Liver (tissue), 9 donors: Measurements from ENCODE around the gene PPP1R3G. TPM values are rescaled to one million over a fixed set of nuclear protein-coding genes. Genes with fewer than 3 reads are reported as not detected.

ENCODE experiments used
- DNase-seq: peaks from one replicate; pipeline ENCODE4 v3.0.0-alpha.2; 2017; ENCODE audit warnings: low spot score
- H3K27ac ChIP-seq, 2 donors: one replicate each; pipeline ENCODE4 v1.7.0; 2013; ENCODE audit warnings: inconsistent platforms in 2 of 2, low read length in 2 of 2, control low read depth in 1 of 2, low read depth in 1 of 2, mild to moderate bottlenecking in 1 of 2
- H3K27me3 ChIP-seq, 4 donors: one replicate each; pipeline versions ENCODE4 v1.6.1 to v1.7.0; 2013; ENCODE audit warnings: low read length in 3 of 4, inconsistent platforms in 1 of 4, mild to moderate bottlenecking in 1 of 4, moderate library complexity in 1 of 4; ENCODE audit not compliant: control insufficient read depth in 4 of 4, insufficient read depth in 4 of 4
- H3K36me3 ChIP-seq, 4 donors: one replicate each; pipeline versions ENCODE4 v1.6.1 to v1.7.0; 2013; ENCODE audit warnings: low read length in 3 of 4, mild to moderate bottlenecking in 3 of 4, low read depth in 1 of 4, moderate library complexity in 1 of 4; ENCODE audit not compliant: control insufficient read depth in 4 of 4, insufficient read depth in 3 of 4
- H3K4me1 ChIP-seq, 4 donors: one replicate each; pipeline versions ENCODE4 v1.6.1 to v1.7.0; 2013; ENCODE audit warnings: low read length in 3 of 4, mild to moderate bottlenecking in 3 of 4, moderate library complexity in 1 of 4; ENCODE audit not compliant: control insufficient read depth in 4 of 4, insufficient read depth in 4 of 4
- H3K4me3 ChIP-seq, 3 donors: one replicate each; pipeline versions ENCODE4 v1.6.1 to v1.7.0; 2013; ENCODE audit warnings: low read length in 3 of 3, control low read depth in 1 of 3, low read depth in 1 of 3, mild to moderate bottlenecking in 1 of 3
- H3K9ac ChIP-seq, 2 donors: one replicate each; pipeline ENCODE4 v1.7.0; 2013; ENCODE audit warnings: low read length in 2 of 2, mild to moderate bottlenecking in 2 of 2, moderate library complexity in 2 of 2, control low read depth in 1 of 2, low read depth in 1 of 2
- H3K9me3 ChIP-seq, 4 donors: one replicate each; pipeline versions ENCODE4 v1.6.1 to v1.7.0; 2013; ENCODE audit warnings: low read length in 3 of 4; ENCODE audit not compliant: control insufficient read depth in 4 of 4
- ATF3 ChIP-seq: IDR thresholded peaks from 2 replicates; pipeline ENCODE4 v1.6.1; 2016; ENCODE audit warnings: antibody characterized with exemption
- CTCF ChIP-seq: fragments of 150-350 bp; IDR thresholded peaks from 2 replicates; pipeline ENCODE4 v1.5.1; 2017; ENCODE audit warnings: improper control_type of control experiment, low read depth, low read length; ENCODE audit not compliant: missing input control
- EGR1 ChIP-seq, 2 donors: IDR thresholded peaks; 2 replicates each; pipeline ENCODE4 v1.6.1; 2016 to 2018; ENCODE audit warnings: antibody characterized with exemption in 2 of 2, low read depth in 2 of 2
- FOXA1 ChIP-seq: IDR thresholded peaks from 2 replicates; pipeline ENCODE4 v1.6.1; 2016; ENCODE audit warnings: antibody characterized with exemption
- FOXA2 ChIP-seq: IDR thresholded peaks from 2 replicates; pipeline ENCODE4 v1.6.1; 2016; ENCODE audit warnings: antibody characterized with exemption
- GABPA ChIP-seq, 2 donors: IDR thresholded peaks in 1 of 2; conservative IDR thresholded peaks in 1 of 2; 2 replicates each; pipeline ENCODE4 v1.6.1; 2016; ENCODE audit warnings: antibody characterized with exemption in 2 of 2, mild to moderate bottlenecking in 1 of 2, moderate library complexity in 1 of 2
- HNF4A ChIP-seq, 2 donors: conservative IDR thresholded peaks; 2 replicates each; pipeline ENCODE4 v1.6.1; 2016; ENCODE audit warnings: antibody characterized with exemption in 2 of 2, mild to moderate bottlenecking in 2 of 2
- HNF4G ChIP-seq: IDR thresholded peaks from 2 replicates; pipeline ENCODE4 v1.6.1; 2016; ENCODE audit warnings: antibody characterized with exemption
- NR2F2 ChIP-seq: IDR thresholded peaks from 2 replicates; pipeline ENCODE4 v1.6.1; 2016; ENCODE audit warnings: antibody characterized with exemption
- RXRA ChIP-seq, 2 donors: IDR thresholded peaks; 2 replicates each; pipeline ENCODE4 v1.6.1; 2017 to 2018; ENCODE audit warnings: antibody characterized with exemption in 2 of 2, mild to moderate bottlenecking in 1 of 2
- TAF1 ChIP-seq: conservative IDR thresholded peaks from 2 replicates; pipeline ENCODE4 v1.6.1; 2016; ENCODE audit warnings: antibody characterized with exemption, mild to moderate bottlenecking
- YY1 ChIP-seq: IDR thresholded peaks from 2 replicates; pipeline ENCODE4 v1.6.1; 2016; ENCODE audit warnings: antibody characterized with exemption, mild to moderate bottlenecking
- ZBTB33 ChIP-seq: IDR thresholded peaks from 2 replicates; pipeline ENCODE4 v1.6.1; 2016; ENCODE audit warnings: antibody characterized with exemption
- WGBS: extraction: QIAGEN DNeasy Blood & Tissue Kit; methylation state at CpG from one replicate; pipeline ENCODE4 v1.1.7; 2013; 5-methylcytosine and 5-hydroxymethylcytosine counted together
- polyA plus RNA-seq, 2 donors: library from polyadenylated mRNA; stranded (reverse) in 1 of 2; unstranded in 1 of 2; fragments of 200-250 nt in 1 of 2; fragments of >200 nt in 1 of 2; fragmentation: Nextera tagmentation in 1 of 2; extraction: Ambion mirVana in 1 of 2; gene quantifications; one replicate each; pipeline versions ENCODE4 v1.2.1 to v1.2.3, GENCODE V29; 2013 to 2015
- total RNA-seq, 2 donors: library from RNA; depleted of rRNA; stranded (reverse); fragments of >200 nt; gene quantifications; one replicate each; pipeline ENCODE4 v1.2.3, GENCODE V29; 2014
- donor health status: healthy.
- donor health status: healthy.
- donor health status: healthy.
- donor health status: healthy.
- donor health status: healthy.

Gene PPP1R3G
- total and polyA plus RNA-seq, 4 donors, result 0.25 to 3.0 (median 0.47) TPM

GRCh38 chr6:5050009-5050408 is 35.1 kb upstream of the PPP1R3G start:
- Histone ChIP-seq H3K9me3 (peaks cover 4 to 7% (median 4%) of the 10 kb centered on the region in 4 donors), H3K4me1 (no peaks in the 10 kb centered on the region), H3K27ac (no peak overlapping the region), H3K9ac (no peak overlapping the region), H3K36me3 (no peaks in the 10 kb centered on the region), H3K27me3 (no peaks in the 10 kb centered on the region), H3K4me3 (no peak overlapping the region)
- TF ChIP-seq CTCF (no peak), ATF3 (no peak), FOXA1 (no peak)
- DNase-seq, result no peak
- 95% methylated on average over 2 of the region's 2 CpGs for WGBS

GRCh38 chr6:5051394-5051793 is 33.7 kb upstream of the PPP1R3G start:
- H3K4me3 ChIP-seq, result no peak overlapping the region
- TF ChIP-seq NR2F2 (no peak), CTCF (no peak)
- WGBS, result 92% methylated on average over 1 of the region's 1 CpG
- no peaks in the 10 kb centered on the region for H3K27me3 ChIP-seq
- H3K9ac ChIP-seq, result no peak overlapping the region
- H3K4me1 ChIP-seq, result no peaks in the 10 kb centered on the region
- DNase-seq, result no peak
- H3K9me3 ChIP-seq, result peaks cover 4 to 7% (median 4%) of the 10 kb centered on the region in 4 donors
- H3K36me3 ChIP-seq, result no peaks in the 10 kb centered on the region
- H3K27ac ChIP-seq, result no peak overlapping the region

- DNase-seq, result no peak
- no peaks in the 10 kb centered on the region for H3K36me3 ChIP-seq
- H3K27ac ChIP-seq, result no peak overlapping the region
- H3K4me3 ChIP-seq, result no peak overlapping the region
- H3K9ac ChIP-seq, result no peak overlapping the region
- H3K27me3 ChIP-seq, result no peaks in the 10 kb centered on the region
- no peak for TF ChIP-seq ATF3
- H3K9me3 ChIP-seq, result peaks cover 4 to 7% (median 4%) of the 10 kb centered on the region in 4 donors
- H3K4me1 ChIP-seq, result no peaks in the 10 kb centered on the region
These were observed 32.1 kb upstream of the PPP1R3G start for GRCh38 chr6:5053038-5053437.

GRCh38 chr6:5053864-5054244 is 31.3 kb upstream of the PPP1R3G start:
- H3K9me3 ChIP-seq, result peaks cover 1 to 7% (median 3%) of the 10 kb centered on the region in 4 donors
- WGBS, result 78% methylated on average over 1 of the region's 1 CpG
- H3K9ac ChIP-seq, result no peak overlapping the region
- peaks cover 0 to 5% (median 0%) of the 10 kb centered on the region in 4 donors for H3K4me1 ChIP-seq
- no peak overlapping the region for H3K27ac ChIP-seq
- DNase-seq, result no peak
- no peaks in the 10 kb centered on the region for H3K27me3 ChIP-seq
- H3K36me3 ChIP-seq, result no peaks in the 10 kb centered on the region
- no peak overlapping the region for H3K4me3 ChIP-seq
- TF ChIP-seq NR2F2 (no peak), HNF4A (conservative IDR thresholded peaks at IDR 0.05) (no peak), FOXA2 (no peak), YY1 (no peak), TAF1 (no peak), ZBTB33 (no peak), HNF4G (no peak), EGR1 (IDR thresholded peaks at IDR 0.05; ENCODE audit: low read depth in 2 of 2) (no peak), CTCF (no peak), ATF3 (no peak), RXRA (IDR thresholded peaks at IDR 0.05) (no peak), GABPA (IDR thresholded peaks at IDR 0.05 in 1 of 2, conservative IDR thresholded peaks at IDR 0.05 in 1 of 2) (no peak), FOXA1 (no peak)
